OCI-M2 (cell line): ENCODE results near the gene RELB.

Experiments used
- DNase-seq: peaks from one replicate; lab custom pipeline; 2025; ENCODE audit not compliant: unreplicated experiment; lab: John Stamatoyannopoulos, UW

RELB gene

DNA sequence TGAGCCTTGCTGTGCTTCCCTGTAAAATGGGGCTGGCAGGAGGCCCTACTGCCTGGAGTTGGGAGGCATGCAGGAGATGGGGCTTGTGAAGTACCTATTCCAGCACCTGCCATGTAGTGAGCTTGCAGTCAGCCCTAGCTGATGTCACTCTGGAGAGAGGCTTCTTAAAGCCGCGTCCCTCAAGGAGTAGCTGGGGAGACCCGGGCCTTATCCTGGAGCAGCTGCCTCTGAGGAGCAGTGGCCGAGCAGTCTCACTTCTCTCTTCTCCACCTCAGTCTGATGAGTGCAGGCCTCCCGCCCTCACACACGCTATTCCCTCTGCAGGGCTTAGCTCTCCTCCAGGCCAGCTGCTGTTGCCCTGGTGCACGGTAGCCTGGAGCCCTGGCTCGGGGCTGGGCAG is 55.6 kb downstream of the RELB start:
- DNase-seq = no peak

DNA sequence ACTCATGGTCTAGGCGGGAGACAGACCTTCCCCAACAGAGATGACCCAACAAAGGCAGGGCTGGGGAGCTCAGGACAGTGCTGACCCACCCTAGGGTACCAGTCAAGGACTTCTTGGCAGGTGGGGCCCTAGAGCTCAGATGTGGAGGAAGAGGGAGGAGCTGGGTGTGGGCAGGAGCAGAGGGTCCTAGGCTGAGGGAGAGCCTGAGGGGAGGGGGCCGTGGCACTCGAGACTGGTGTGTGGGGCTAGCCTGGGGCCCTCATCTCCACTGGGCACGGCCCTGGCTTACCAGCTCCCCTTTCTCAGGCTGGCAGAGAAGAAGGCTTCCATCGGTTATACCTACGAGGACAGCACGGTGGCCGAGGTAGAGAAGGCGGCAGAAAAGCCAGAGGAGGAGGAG is 56.2 kb downstream of the RELB start:
- DNase-seq = no peak

DNA sequence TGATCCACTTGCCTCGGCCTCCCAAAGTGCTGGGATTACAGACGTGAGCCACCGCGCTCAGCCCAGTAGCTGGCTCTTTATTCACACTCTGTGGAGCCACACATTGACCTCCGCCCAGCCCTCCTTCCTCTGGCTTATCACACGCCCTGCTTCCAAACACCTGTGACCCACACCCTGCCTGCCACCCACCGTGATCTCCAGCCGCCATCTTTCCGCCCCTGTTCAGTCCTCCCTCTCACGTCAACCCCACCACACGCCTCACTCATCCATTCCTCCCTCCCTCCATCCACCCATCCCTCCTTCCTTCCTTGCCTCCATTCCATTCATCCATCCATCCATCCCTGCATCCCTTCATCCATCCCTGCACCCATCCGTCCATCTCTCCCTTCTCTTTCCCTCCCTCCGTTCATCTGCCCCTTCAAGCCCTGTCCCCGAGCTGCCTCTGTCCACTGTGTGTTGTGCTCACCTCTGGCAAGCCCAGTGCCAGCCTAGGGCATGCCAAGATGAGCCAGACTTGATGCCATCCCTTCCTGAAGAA is 57.4 kb downstream of the RELB start:
- no peak for DNase-seq

GRCh38 chr19:45059258-45059965 is 58.1 kb downstream of the RELB start:
- peak; percentile 73 for DNase-seq

- DNase-seq = no peak
Measured at GRCh38 chr19:45061965-45062364, 60.7 kb downstream of the RELB start.

DNA sequence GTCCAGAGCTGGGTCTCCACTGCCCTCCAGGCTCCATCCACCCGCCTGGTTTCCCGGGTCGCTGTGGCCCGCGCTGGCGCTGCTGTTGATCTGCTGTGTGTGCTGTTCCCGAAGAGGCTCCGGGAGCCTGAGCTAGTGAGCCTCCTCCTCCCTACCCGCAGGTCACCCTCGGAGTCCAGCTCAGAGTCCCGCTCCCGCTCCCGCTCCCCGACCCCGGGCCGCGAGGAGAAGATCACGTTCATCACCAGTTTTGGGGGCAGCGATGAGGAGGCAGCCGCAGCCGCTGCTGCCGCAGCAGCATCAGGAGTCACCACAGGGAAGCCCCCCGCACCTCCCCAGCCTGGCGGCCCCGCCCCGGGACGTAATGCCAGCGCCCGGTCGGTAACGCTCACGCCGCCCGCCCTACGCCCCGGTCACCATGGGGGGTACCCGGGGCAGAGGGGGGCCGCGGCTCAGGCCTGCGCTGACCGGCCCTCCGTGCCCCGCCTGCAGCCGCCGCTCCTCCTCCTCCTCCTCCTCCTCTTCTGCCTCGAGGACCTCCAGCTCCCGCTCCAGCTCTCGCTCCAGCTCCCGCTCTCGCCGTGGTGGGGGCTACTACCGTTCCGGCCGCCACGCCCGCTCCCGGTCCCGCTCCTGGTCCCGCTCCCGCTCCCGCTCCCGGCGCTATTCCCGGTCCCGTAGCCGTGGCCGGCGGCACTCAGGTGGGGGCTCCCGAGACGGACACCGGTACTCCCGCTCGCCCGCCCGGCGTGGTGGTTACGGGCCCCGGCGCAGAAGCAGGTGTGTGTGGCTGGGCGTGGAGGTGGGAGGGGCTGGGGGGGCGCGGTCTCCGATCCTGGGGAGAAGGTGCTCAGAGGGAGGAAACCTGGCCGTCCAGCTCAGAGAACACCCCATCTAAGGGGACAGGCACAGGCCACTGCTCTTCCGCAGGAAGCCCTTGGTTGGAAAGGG is 62.9 kb downstream of the RELB start:
- no peak for DNase-seq

GRCh38 chr19:45066921-45067661 is 65.8 kb downstream of the RELB start:
- no peak for DNase-seq

DNA sequence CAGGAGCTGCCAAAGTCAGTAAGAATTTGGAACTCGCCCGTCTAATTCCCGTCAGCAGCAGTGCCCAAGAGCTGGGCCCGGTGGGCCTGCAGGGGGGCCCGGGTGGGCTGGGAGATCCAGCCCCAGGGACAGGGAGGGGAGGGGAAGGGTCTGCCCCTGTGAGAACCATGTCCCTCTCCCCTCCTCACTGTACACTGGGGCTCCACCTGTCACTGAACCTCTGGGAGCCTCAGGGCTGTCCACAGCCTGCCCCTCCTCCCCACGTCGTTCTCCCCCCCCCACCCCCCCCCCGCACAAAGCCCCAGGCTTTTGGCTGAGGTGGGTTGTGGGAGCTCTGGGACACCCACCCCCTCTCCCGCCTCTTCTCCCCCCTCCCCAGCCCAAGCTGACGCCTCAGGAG is 66.8 kb downstream of the RELB start:
- DNase-seq = no peak

GRCh38 chr19:45069056-45069455 is 67.8 kb downstream of the RELB start:
- no peak for DNase-seq

GRCh38 chr19:45070214-45070613 is 69.0 kb downstream of the RELB start:
- no peak for DNase-seq

- DNase-seq = no peak
Measured at GRCh38 chr19:45070861-45071544, 69.7 kb downstream of the RELB start.

DNA sequence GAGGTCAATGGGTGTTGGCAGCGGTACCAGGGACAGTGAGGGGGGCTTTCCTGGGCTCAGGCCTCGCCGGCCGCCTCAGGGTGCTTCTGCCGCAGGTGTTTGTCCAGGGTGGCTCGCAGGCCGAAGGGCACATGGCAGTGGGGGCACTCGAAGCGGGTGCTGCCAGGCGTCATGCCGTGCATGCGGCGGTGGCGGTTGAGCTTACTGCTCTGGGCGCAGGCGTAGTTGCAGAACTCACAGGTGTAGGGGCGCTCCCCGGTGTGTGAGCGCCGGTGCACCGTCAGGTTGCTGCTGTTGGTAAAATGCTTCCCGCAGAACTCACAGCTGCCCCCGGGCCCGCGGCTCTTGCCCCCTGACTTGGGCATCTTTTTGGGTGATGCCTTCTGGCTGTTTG is 70.3 kb downstream of the RELB start:
- no peak for DNase-seq

DNA sequence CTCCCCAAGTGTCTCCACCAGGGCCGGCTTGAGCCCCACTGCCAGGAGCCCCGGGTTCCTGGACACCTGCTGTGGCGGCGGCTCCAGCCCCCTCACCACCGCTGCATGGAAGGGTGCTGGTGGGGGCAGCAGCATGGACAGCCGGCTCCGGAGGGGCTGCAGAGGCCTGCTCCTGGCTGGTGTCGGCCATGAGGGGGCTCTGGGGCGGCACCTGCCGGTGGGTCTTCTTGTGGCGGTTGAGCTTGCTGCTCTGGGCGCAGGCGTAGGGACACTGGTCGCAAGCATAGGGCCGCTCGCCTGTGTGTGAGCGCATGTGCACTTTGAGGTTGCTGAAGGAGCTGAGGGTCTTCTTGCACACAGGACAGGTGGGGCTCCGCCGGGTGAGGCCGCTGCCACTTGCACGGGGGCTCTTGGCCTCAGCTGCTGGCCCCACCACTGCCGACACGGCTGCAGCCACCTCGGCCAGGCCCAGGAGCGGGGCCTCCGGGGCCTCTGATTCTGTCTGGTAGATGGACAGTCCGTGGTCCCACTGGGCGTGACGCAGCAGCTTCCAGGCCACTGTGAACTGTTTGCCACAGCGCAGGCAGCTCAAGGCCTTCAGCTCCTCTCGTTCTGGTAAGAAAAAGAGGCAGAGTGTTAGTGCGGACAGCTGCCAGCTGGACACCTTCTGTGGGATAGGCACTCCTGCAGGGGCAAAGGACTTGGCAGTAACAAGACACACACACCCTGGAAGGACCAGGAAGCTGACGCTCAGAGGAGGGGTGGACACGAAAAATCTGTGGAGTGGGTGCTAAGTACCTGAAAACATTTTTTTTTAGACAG is 70.9 kb downstream of the RELB start:
- no peak for DNase-seq

DNA sequence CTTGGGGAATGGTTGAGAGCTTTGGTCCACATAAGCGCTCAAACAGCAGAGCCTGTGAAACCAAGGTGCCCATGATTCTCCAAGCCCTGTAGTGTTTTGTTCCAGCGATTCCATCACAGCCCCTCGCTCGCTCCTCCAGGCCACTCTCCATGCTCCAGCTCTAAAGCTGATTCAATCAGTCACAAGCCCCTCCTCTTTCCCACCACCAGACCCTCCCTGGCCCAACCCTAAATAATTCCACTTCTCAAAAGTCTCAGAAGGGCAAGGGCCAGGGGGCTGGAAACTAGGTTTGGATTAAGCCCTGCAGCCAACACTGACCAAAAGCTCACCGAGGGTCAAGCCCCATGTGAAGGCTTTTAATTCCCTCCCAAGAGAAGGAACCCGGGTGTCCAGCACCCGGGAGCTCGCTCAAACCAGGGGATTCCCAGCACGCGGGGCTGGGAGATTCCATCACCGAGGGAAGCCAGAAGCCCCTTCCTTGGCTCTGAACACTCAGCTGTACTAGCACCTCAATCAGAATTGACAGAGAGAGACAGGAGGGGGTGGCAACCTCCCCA is 73.6 kb downstream of the RELB start:
- no peak for DNase-seq

DNA sequence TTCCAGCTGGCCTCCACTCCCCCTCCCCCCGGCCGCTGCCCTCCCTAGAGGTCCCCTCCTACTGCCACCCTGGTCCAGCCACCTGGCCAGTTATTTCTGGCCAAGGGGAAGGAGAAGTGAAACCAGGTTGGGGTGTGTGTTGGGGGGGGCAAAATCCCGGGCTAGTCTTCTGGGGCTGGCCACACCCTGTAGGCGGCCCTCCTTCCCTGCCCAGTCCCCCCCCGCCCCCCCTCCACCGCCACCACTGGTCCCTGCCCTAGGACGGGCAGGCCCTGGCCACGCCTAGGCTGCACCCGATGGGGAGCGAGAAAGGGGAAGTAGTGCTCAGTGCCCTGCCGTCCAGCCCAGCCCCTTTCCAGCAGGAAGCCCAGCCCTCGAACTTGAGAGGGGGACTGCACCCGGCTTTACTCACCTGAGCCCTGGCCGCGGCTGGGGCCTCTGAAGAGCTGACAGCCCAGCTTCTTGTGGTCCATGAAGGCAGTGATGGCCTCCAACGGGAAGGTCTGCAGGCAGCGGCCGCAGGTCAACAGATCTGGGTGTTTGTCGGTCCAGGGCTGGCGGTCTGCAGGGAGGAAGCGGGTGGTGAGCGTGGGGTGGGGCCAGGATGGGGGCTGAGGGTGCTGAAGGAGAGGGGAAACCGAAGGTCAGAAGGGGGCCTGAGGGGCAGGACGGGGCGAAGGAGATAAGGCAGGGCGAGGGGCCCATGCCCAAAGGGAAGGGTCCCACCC is 74.2 kb downstream of the RELB start:
- no peak for DNase-seq

DNA sequence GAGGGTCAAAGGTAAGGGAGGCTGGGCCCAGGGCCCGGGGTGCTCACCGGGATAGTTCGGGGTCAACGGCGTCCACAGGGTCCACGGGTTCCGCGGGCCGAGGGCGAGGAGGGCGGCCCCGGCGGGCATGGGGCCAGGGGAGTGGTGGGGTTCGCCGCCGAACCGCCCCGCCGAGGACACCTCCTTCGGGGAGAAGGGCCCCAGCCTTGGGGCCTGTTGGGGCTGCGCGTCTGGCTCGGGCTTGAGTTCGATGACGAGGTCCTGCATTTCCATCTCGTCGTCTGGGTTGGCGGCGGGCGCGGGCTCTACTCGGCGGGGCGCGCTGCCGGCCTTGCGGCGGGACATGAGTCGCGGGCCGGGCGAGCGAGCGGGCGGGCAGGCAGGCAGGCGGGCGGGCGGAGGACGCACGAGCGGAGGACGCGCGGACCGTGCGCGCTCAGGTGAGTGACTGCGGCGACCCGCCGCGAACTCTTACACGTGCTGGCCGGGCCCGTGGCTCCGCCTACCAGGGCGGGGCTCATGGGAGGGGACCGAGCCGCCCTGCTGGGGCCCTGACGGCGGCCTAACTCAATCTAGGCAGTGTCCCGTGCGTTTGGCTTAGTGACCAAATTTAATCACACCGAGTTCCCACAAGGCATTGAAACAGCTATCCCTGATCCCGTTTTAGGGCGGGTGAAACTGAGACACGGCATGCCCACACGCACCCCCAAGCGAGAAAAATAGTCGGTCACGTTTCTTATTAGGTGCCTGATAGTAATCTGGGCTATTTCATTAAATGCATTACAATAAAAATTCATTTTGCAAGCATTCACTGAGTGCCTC is 75.0 kb downstream of the RELB start, which contains the start of gene ZNF296:
Gene ZNF296, minus strand, starts transcription at position 450 of the 822 bp plus-strand sequence. Its CDS starts 105 bp downstream, at position 345.
- no peak for DNase-seq

DNA sequence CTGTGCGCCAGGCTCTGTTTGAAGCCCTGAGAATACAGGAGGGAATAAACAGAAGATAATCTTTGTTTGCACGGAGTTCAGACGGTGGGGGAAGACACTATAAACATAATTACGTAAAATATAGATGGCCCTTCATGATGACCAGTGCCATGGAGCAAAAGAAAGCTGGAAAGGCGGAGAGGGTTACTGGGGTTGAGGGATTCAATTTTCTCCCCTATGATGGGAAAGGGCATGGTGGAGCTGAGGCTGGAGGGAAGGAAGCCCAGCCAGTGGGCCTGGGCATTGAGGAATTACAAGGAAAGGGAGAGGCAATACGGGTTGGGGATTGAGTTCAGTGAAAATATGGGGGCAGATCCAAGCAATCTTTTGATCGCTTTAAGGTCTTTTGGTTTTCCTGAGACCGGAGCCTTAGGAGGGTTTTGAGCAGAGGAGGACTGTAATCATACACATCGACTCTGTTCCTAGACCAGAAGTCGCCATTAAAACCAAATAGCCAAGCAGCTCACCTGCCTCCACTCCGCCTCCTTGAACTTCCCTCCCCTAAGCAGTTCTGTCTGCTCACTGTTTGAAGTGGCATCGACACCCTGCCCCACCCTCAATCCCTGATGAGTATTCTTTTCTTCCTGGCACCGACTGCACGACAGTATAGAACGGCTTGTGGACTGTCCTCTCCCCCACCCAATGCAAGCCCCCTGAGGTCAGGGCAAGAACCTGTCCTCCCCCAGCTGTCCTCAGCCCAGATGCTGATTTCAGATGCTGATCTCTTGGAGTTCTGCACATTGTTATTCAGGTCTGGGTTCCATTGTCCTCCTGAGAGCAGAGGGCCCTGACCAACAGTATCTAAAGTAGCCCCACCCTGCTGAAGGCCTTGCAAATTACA is 75.8 kb downstream of the RELB start:
- DNase-seq = no peak
